WERI-Rb-1 (cell line): ENCODE results near the gene GPR171.
"Not testable (repeated sequence)": the region's sequence is repeated elsewhere in the genome, so short reads cannot be mapped to it uniquely, and the experiment has no call there.

Source experiments
- DNase-seq: peaks from one replicate; pipeline ENCODE4 v3.0.0-alpha.2; 2020
- H3K27ac ChIP-seq: fragments of 250-450 bp; sonication (Bioruptor Pico); 2 replicates; pipeline ENCODE4 v1.5.1; 2020; ENCODE audit warnings: mild to moderate bottlenecking, moderate library complexity
- H3K27me3 ChIP-seq: fragments of 250-450 bp; sonication (Bioruptor Pico); 2 replicates; pipeline ENCODE4 v1.5.1; 2021; ENCODE audit warnings: mild to moderate bottlenecking, low read depth, moderate library complexity; ENCODE audit not compliant: insufficient read depth, severe bottlenecking
- H3K36me3 ChIP-seq: fragments of 250-450 bp; sonication (Bioruptor Pico); 2 replicates; pipeline ENCODE4 v1.5.1; 2020; ENCODE audit warnings: mild to moderate bottlenecking, moderate library complexity
- H3K4me3 ChIP-seq: 2 replicates; pipeline ENCODE4 v1.5.1; 2011; ENCODE audit warnings: low read depth, mild to moderate bottlenecking, control low read depth, low read length
- H3K9me3 ChIP-seq: fragments of 250-450 bp; sonication (Bioruptor Pico); 2 replicates; pipeline ENCODE4 v1.5.1; 2021; ENCODE audit warnings: mild to moderate bottlenecking, moderate library complexity; ENCODE audit not compliant: severe bottlenecking
- TF ChIP-seq, protein P1 (sequence below): IDR thresholded peaks from 2 replicates; pipeline ENCODE4 v1.5.1; 2011; ENCODE audit warnings: low read depth, mild to moderate bottlenecking, control low read depth, inconsistent platforms, low read length

The GPR171 gene

DNA sequence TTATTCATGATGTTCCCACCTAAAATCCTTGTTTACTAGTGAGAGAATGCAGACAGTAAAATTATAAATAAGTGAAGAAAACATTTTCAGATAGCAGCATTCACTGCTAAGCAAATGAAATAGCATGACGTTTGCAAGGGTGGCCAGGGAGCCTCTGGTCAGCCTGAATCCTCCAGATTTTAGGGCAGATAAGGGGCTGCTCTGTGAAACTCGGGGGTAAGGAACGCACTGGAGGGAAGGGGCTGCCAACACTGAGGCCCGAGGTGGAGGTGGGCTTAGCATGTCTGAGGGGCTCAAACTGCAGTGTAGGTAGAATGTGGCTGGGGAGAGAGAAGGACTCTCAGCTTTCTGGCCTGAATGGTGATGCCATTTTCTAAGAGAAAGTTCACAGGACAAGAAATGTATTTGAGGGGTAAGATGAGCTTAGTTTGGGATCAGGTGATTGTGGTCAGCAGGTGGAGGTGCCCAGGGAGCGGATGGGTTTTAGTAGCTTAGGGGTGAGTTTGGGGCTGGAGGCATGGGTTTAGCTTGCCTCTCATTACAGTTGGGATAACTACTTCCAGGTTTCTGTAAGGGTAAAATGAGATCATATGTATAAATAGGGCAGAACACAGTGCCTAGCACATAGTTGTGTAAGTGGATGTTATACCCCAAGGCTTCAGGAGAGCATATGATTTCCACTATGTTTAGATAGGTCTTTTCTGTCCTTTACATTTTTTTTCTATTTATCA, 20.5 kb downstream of the GPR171 start:
- peak overlapping the region; percentile 59; the same call in 1 of the 2 replicates for H3K27ac ChIP-seq
- H3K36me3 ChIP-seq: no peaks in the 10 kb centered on the region
- no peak for DNase-seq
- no peaks in the 10 kb centered on the region for H3K27me3 ChIP-seq
- H3K9me3 ChIP-seq: no peaks in the 10 kb centered on the region
- no peak overlapping the region for H3K4me3 ChIP-seq
- TF ChIP-seq, protein P1, sequence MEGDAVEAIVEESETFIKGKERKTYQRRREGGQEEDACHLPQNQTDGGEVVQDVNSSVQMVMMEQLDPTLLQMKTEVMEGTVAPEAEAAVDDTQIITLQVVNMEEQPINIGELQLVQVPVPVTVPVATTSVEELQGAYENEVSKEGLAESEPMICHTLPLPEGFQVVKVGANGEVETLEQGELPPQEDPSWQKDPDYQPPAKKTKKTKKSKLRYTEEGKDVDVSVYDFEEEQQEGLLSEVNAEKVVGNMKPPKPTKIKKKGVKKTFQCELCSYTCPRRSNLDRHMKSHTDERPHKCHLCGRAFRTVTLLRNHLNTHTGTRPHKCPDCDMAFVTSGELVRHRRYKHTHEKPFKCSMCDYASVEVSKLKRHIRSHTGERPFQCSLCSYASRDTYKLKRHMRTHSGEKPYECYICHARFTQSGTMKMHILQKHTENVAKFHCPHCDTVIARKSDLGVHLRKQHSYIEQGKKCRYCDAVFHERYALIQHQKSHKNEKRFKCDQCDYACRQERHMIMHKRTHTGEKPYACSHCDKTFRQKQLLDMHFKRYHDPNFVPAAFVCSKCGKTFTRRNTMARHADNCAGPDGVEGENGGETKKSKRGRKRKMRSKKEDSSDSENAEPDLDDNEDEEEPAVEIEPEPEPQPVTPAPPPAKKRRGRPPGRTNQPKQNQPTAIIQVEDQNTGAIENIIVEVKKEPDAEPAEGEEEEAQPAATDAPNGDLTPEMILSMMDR: no peak

DNA sequence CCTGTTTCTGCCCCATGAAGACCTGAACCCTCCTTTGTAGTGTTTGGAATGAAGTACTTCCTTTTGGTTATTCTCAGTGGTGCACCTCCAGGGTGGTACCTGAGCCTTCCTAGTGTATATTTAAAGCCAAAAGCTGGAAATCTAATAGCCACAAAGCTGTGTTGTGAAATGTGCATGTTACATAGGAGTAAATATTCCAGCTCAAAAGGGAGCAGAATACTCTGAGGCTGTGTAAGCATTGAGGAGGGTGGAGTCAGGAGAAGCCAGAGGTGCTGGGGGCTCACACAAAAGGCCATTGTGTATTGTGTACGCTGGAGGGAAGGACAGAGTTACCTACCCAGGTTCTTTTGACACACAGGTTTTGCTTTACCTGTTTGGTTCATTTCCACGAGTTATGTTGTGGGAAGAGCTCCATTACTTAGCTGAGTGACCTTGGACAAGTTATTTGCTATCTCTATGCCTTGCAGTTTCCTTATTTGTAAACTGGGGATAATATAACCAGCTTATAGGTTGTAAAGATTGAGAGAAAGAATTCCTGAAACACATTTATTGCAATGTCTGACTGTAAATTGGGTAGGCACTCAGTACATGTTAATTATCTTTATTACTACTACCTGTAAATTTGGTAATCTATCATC, 24.7 kb downstream of the GPR171 start:
- DNase-seq: no peak
- no peaks in the 10 kb centered on the region for H3K36me3 ChIP-seq
- H3K27ac ChIP-seq: no peak overlapping the region

DNA sequence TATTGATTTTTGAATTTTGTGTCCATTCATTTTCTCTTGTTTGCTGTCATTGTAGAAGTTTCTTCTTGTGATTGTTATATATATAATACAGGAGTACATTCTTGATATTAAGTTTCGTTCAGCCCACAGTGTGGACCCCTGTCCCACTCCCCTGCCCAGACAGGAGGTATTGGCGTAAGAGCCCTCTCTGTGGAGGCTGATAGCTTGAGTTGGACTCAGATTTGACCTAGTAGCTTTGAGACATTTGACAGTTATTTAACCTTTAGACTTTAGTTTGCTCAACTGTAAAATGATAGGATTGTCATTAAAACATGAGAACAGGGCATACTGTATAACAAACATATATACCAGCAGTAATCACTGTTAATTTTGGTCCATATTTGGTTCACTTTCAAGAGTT, 27.1 kb downstream of the GPR171 start:
- no peaks in the 10 kb centered on the region for H3K36me3 ChIP-seq
- no peak overlapping the region for H3K4me3 ChIP-seq
- H3K9me3 ChIP-seq: no peaks in the 10 kb centered on the region
- H3K27ac ChIP-seq: no peak overlapping the region
- no peak for DNase-seq
- H3K27me3 ChIP-seq: no peaks in the 10 kb centered on the region
- TF ChIP-seq, protein P1: no peak

More for the DNA sequence above, 24.7 kb downstream of the GPR171 start:
- TF ChIP-seq, protein P1: no peak
- Histone ChIP-seq H3K4me3 (no peak overlapping the region), H3K9me3 (no peaks in the 10 kb centered on the region), H3K27me3 (no peaks in the 10 kb centered on the region)

DNA sequence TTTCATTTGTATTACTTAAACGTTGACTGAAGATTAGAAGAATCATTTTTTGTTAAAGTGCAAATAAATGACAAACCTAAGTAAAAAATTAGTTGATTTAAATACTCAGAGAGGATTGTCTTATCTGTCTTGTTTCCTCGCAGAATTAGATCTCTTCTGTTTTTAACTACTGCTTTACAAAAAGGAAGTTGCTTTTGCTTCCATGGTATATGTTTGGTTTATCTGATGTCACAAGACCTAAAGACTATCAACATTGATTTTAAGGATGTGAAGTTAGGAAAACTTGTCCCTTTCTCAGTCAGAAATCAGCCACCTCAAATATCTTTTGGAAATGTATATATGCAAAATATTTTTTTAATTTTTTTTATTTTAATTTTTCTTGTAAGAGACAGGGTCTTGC, 28.7 kb downstream of the GPR171 start:
- Histone ChIP-seq H3K9me3 (no peaks in the 10 kb centered on the region), H3K4me3 (no peak overlapping the region), H3K36me3 (no peaks in the 10 kb centered on the region), H3K27me3 (no peaks in the 10 kb centered on the region), H3K27ac (no peak overlapping the region)
- no peak for DNase-seq
- TF ChIP-seq, protein P1: no peak

DNA sequence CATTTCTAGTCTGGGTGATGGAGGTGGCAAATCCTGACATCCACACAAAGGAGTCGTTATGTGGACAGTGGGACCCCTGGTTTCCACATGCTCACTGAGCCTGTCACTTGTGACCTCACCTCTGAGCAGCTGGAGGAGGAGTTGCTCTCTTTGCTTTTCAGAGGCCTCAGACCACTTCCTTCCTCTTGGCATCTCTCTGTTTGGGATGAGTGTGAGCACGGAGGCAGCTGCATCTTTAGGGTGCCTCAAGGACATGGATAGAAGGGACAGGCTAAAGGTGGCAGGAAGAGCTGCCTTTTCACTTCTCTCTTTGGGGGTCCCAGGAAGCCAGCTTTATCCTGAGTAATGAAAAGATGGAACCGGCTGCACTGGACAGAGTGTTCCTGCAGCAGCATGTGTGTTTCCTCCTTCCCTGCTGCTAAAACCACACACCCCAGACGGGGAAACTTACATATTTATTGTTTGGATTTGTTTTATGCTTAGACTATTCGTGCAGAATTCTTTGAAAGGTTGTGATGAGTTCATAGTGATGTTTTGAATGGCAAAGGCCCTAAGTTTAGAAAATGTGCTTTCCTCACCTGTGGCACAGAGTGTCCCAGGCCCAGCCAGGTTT, 31.8 kb downstream of the GPR171 start:
- Histone ChIP-seq H3K9me3 (no peaks in the 10 kb centered on the region), H3K27me3 (no peaks in the 10 kb centered on the region), H3K27ac (no peak overlapping the region), H3K4me3 (no peak overlapping the region), H3K36me3 (no peaks in the 10 kb centered on the region)
- TF ChIP-seq, protein P1: no peak
- DNase-seq: no peak

DNA sequence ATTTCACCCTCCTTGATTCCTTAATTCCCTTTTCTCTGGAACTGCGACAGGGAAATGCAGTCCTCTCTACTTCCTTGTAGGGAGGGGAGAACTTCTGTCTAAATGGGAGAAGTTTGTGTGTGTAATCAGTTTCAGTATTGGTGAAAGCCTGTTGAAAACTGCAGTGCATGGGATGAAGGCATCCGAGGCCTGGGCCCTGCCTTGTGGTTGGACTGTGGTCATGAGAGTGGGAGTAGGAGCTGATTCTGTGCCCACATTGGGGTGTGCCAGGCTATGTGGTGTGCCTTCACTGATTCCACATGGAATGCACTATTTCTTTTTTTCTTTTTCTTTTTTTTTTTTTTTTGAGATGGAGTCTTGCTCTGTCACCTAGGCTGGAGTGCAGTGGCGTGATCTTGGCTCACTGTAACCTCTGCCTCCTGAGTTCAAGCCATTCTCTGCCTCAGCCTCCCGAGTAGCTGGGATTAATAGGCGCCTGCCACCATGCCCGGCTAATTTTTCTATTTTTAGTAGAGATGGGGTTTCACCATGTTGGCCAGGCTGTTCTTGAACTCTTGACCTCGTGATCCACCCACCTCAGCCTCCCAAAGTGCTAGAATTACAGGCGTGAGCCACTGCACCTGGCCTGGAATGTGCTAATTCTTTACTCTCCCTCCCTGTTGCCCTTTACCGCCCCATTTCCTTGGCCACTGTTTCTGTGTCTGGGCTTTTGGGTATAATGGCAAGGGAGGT, 32.9 kb downstream of the GPR171 start:
- H3K27me3 ChIP-seq, H3K4me3 ChIP-seq, H3K27ac ChIP-seq, DNase-seq, H3K9me3 ChIP-seq, H3K36me3 ChIP-seq: not testable (repeated sequence)
